ENCODE measurements around the gene GSK3B.

GSK3B gene

GRCh38 chr3:119871571-119871970 is 222.7 kb downstream of the GSK3B start:
- no peak for DNase-seq

- no peak for DNase-seq
These were observed 223.7 kb downstream of the GSK3B start for GRCh38 chr3:119870512-119870911.

GRCh38 chr3:119864476-119864875 is 229.8 kb downstream of the GSK3B start:
- DNase-seq: no peak

GRCh38 chr3:119862616-119863015 is 231.6 kb downstream of the GSK3B start:
- DNase-seq: no peak

GRCh38 chr3:119861681-119862080 is 232.6 kb downstream of the GSK3B start:
- DNase-seq: no peak

GRCh38 chr3:119859728-119860127 is 234.5 kb downstream of the GSK3B start:
- no peak for DNase-seq

- no peak for DNase-seq
These were observed 235.3 kb downstream of the GSK3B start for GRCh38 chr3:119858957-119859356.

GRCh38 chr3:119856695-119857094 is 237.6 kb downstream of the GSK3B start:
- DNase-seq: no peak

- no peak for DNase-seq
These were observed 245.1 kb downstream of the GSK3B start for GRCh38 chr3:119849126-119849525.

GRCh38 chr3:119841808-119842471 is 252.3 kb downstream of the GSK3B start:
- no peak for DNase-seq

GRCh38 chr3:119835556-119835955 is 258.7 kb downstream of the GSK3B start:
- DNase-seq: no peak

- DNase-seq: no peak
These were observed 259.4 kb downstream of the GSK3B start for GRCh38 chr3:119834754-119835370.

GRCh38 chr3:119831941-119832371 is 262.3 kb downstream of the GSK3B start:
- no peak for DNase-seq

GRCh38 chr3:119831022-119831421 is 263.2 kb downstream of the GSK3B start:
- no peak for DNase-seq

GRCh38 chr3:119829420-119829819 is 264.8 kb downstream of the GSK3B start:
- DNase-seq: no peak

GRCh38 chr3:119826711-119827608 is 267.3 kb downstream of the GSK3B start:
- DNase-seq: no peak

- no peak for DNase-seq
These were observed 268.4 kb downstream of the GSK3B start for GRCh38 chr3:119825820-119826219.

GRCh38 chr3:119819806-119820205 is 274.4 kb downstream of the GSK3B start:
- DNase-seq: no peak

GRCh38 chr3:119818937-119819336 is 275.3 kb downstream of the GSK3B start:
- no peak for DNase-seq

GRCh38 chr3:119817583-119818363 is 276.5 kb downstream of the GSK3B start:
- DNase-seq: no peak

- DNase-seq: no peak
These were observed 277.2 kb downstream of the GSK3B start for GRCh38 chr3:119817071-119817470.

- no peak for DNase-seq
These were observed 278.5 kb downstream of the GSK3B start for GRCh38 chr3:119815716-119816115.

- DNase-seq: no peak
These were observed 281.7 kb downstream of the GSK3B start for GRCh38 chr3:119812491-119813058.
